Endothelial cell of umbilical vein (primary cell): ENCODE measurements around the gene ATP5F1B. TPM values are rescaled to one million over a fixed set of nuclear protein-coding genes. Genes with fewer than 3 reads are reported as not detected.

ENCODE experiments used
- BruUV-seq: library from RNA; stranded (reverse); fragments of 400-500 nt; replicated peaks from 2 replicates; lab custom pipeline; 2021; lab: Mats Ljungman, UMichigan
- CTCF ChIA-PET: fragments of 300-600, 350-600 bp; sonication (Branson Sonifier 250); formaldehyde crosslinking; loops from one replicate; lab custom pipeline; 2021; ENCODE audit warnings: antibody characterized with exemption, inconsistent platforms; lab: Charles Lee
- POLR2A ChIA-PET: fragments of 300-600, 350-600 bp; sonication (Branson Sonifier 250); formaldehyde crosslinking; loops from one replicate; lab custom pipeline; 2021; ENCODE audit warnings: antibody characterized with exemption, inconsistent platforms; lab: Charles Lee
- DNase-seq: peaks from one replicate; pipeline ENCODE4 v3.0.0-alpha.2; 2011; ENCODE audit warnings: low read depth, low spot score
- FAIRE-seq: peaks from 2 replicates; lab custom pipeline; 2011; peaks lifted over from hg19 to GRCh38; lab: Jason Lieb, UNC
- H2AFZ ChIP-seq: 2 replicates; pipeline ENCODE4 v1.6.0; 2012; ENCODE audit warnings: low read depth, low read length, control low read depth, inconsistent platforms
- H3K27ac ChIP-seq: 2 replicates; pipeline ENCODE4 v1.5.1; 2011; ENCODE audit warnings: low read depth, mild to moderate bottlenecking, control low read depth, low read length, moderate library complexity; ENCODE audit not compliant: insufficient read depth
- H3K27me3 ChIP-seq, 2 experiments: 2 replicates each; pipeline versions ENCODE4 v1.6.0 to v1.6.1; 2011; ENCODE audit warnings: low read length in 2 of 2, mixed read lengths in 1 of 2; ENCODE audit not compliant: control insufficient read depth in 2 of 2, insufficient read depth in 2 of 2
- H3K36me3 ChIP-seq, 2 experiments: 2 replicates in 1 of 2; 3 replicates in 1 of 2; pipeline ENCODE4 v1.5.1; 2011; ENCODE audit warnings: low read length in 2 of 2, mild to moderate bottlenecking in 1 of 2, moderate library complexity in 1 of 2; ENCODE audit not compliant: control insufficient read depth in 2 of 2, insufficient read depth in 2 of 2; ENCODE audit errors: extremely low read depth in 1 of 2
- H3K4me1 ChIP-seq: 3 replicates; pipeline ENCODE4 v1.5.1; 2011; ENCODE audit warnings: mild to moderate bottlenecking, low read length; ENCODE audit not compliant: control insufficient read depth, insufficient read depth; ENCODE audit errors: extremely low read depth
- H3K4me2 ChIP-seq: 2 replicates; pipeline ENCODE4 v1.6.1; 2011; ENCODE audit warnings: low read length, control low read depth, mixed read lengths; ENCODE audit not compliant: insufficient read depth
- H3K4me3 ChIP-seq, 3 experiments: fragments of 200-600 bp in 1 of 3; sonication (generic), shearing (Covaris generic) in 1 of 3; replicated peaks in 1 of 3; 2 replicates each; pipeline ENCODE4 v1.5.1; 2011 to 2016; ENCODE audit warnings: control low read depth in 3 of 3, low read length in 3 of 3, mild to moderate bottlenecking in 2 of 3, inconsistent platforms in 1 of 3, low read depth in 1 of 3, moderate library complexity in 1 of 3; ENCODE audit not compliant: insufficient read depth in 1 of 3
- H3K79me2 ChIP-seq: 2 replicates; pipeline ENCODE4 v1.6.0; 2012; ENCODE audit warnings: low read length, inconsistent platforms; ENCODE audit not compliant: control insufficient read depth, insufficient read depth
- H3K9ac ChIP-seq: replicated peaks from 2 replicates; pipeline ENCODE3; 2011; ENCODE audit warnings: low read length, control low read depth; ENCODE audit not compliant: insufficient read depth; ENCODE audit errors: extremely low read depth
- H3K9me1 ChIP-seq: replicated peaks from 3 replicates; pipeline ENCODE4 v1.6.0; 2011; ENCODE audit warnings: mild to moderate bottlenecking, low read length; ENCODE audit not compliant: control insufficient read depth, insufficient read depth; ENCODE audit errors: extremely low read depth
- H3K9me3 ChIP-seq: replicated peaks from 2 replicates; pipeline ENCODE4 v1.5.1; 2012; ENCODE audit warnings: low read length, inconsistent platforms; ENCODE audit not compliant: control insufficient read depth, insufficient read depth
- H4K20me1 ChIP-seq: replicated peaks from 2 replicates; pipeline ENCODE3; 2011; ENCODE audit warnings: mild to moderate bottlenecking, low read length; ENCODE audit not compliant: control insufficient read depth, insufficient read depth; ENCODE audit errors: extremely low read depth
- CTCF ChIP-seq, 2 donors: IDR thresholded peaks; 1 replicate in 1 of 2; 2 replicates in 1 of 2; pipeline ENCODE4 v1.5.1; 2011; ENCODE audit warnings: low read length in 2 of 2, mild to moderate bottlenecking in 2 of 2, moderate library complexity in 2 of 2, control low read depth in 1 of 2, inconsistent platforms in 1 of 2, low read depth in 1 of 2; ENCODE audit not compliant: insufficient read depth in 1 of 2; ENCODE audit errors: extremely low read depth in 1 of 2
- EZH2 ChIP-seq: IDR thresholded peaks from 2 replicates; pipeline ENCODE4 v1.6.1; 2012; ENCODE audit warnings: borderline replicate concordance, low read depth, mild to moderate bottlenecking, moderate library complexity, low read length, inconsistent platforms; ENCODE audit not compliant: severe bottlenecking
- FOS ChIP-seq: IDR thresholded peaks from 2 replicates; pipeline ENCODE4 v1.6.1; 2011; ENCODE audit warnings: mild to moderate bottlenecking, low read length, moderate library complexity, borderline replicate concordance; ENCODE audit not compliant: insufficient read depth
- GATA2 ChIP-seq: IDR thresholded peaks from 2 replicates; pipeline ENCODE4 v1.7.0; 2011; ENCODE audit warnings: low read depth, mild to moderate bottlenecking, moderate library complexity, mixed read lengths, low read length; ENCODE audit not compliant: insufficient read length, insufficient read depth
- JUN ChIP-seq: IDR thresholded peaks from 2 replicates; pipeline ENCODE4 v1.6.1; 2011; ENCODE audit warnings: borderline replicate concordance, low read depth; ENCODE audit not compliant: insufficient read length, insufficient read depth
- MAX ChIP-seq: IDR thresholded peaks from 2 replicates; pipeline ENCODE4 v1.6.1; 2011; ENCODE audit not compliant: insufficient read depth, insufficient read length
- MYC ChIP-seq: IDR thresholded peaks from one replicate; pipeline ENCODE4 v1.6.1; 2011; ENCODE audit warnings: mild to moderate bottlenecking, low read depth, low read length
- POLR2A ChIP-seq: IDR thresholded peaks from 2 replicates; pipeline ENCODE4 v1.6.1; 2012; ENCODE audit warnings: low read depth, mild to moderate bottlenecking, control low read depth, low read length
- POLR2AphosphoS5 ChIP-seq: IDR thresholded peaks from 2 replicates; pipeline ENCODE4 v1.6.1; 2012; ENCODE audit warnings: low read depth, mild to moderate bottlenecking, control low read depth, low read length, moderate library complexity; ENCODE audit not compliant: insufficient read depth
- dilution Hi-C: fragments of 300-500 bp; cut with MboI; formaldehyde crosslinking; loops from one replicate; pipeline ENCODE4 v1.15.0; 2019; ENCODE audit warnings: low sequenced_read_pairs; ENCODE audit not compliant: extremely low pct_ligation_motif_present
- intact Hi-C: fragments of 100-400 bp; cut with micrococcal nuclease; formaldehyde crosslinking; loops from one replicate; pipeline ENCODE4 v1.10.0; 2022
- polyA plus RNA-seq, 4 experiments: library from polyadenylated mRNA; depleted of rRNA in 3 of 4; stranded (reverse) in 3 of 4; unstranded in 1 of 4; fragments of >200 nt; gene quantifications; 2 replicates each; pipeline versions ENCODE4 v1.2.1 to v1.2.3, GENCODE V29; 2011 to 2012; ENCODE audit warnings: missing spikeins in 1 of 4
- total RNA-seq: library from RNA; stranded (reverse); gene quantifications from 2 replicates; pipeline ENCODE4 v1.2.3, GENCODE V29; 2021

The ATP5F1B gene
- total and polyA plus RNA-seq, 2 donors (not counting 3 experiments of a cell fraction or from before 2014, with no cell fraction given) = 590 to 829 TPM

- H3K79me2 ChIP-seq = peaks cover 18% of the 10 kb centered on the region
- ChIA-PET CTCF (interaction anchor here (0.8 to 3.9 kb wide), 42 partner anchors 10 to 475 kb away, joined by 3 to 150 read pairs (median 5); partner anchors contain the start of genes ATP5F1B, GLS2, NACA and PRIM1), POLR2A (interaction anchor here (1.2 to 1.4 kb wide), 5 partner anchors 7 to 89 kb away, joined by 3 to 9 read pairs (median 5); partner anchors contain the start of genes ATP5F1B, NACA and PTGES3)
- peak overlapping the region; percentile 2 to 76 (median 21) for H3K4me3 ChIP-seq
- FAIRE-seq = no peak
- TSS peak; percentile 8 for BruUV-seq
- H3K4me1 ChIP-seq = peaks cover 37% of the 10 kb centered on the region
- H3K36me3 ChIP-seq = peaks cover 18 to 21% of the 10 kb centered on the region in 2 experiments
- no peaks in the 10 kb centered on the region for H3K27me3 ChIP-seq
- no peaks in the 10 kb centered on the region for H3K9me3 ChIP-seq
- H4K20me1 ChIP-seq = no peaks in the 10 kb centered on the region
- no peak for TF ChIP-seq POLR2AphosphoS5
- TF ChIP-seq MAX = no peak
- no peak for TF ChIP-seq CTCF (IDR thresholded peaks at IDR 0.05; ENCODE audit: extremely low read depth in 1 of 2, insufficient read depth in 1 of 2, low read depth in 1 of 2, low read length in 2 of 2)
- TF ChIP-seq FOS = peak; percentile 45
- TF ChIP-seq MYC = no peak
- peak; percentile 9 for TF ChIP-seq POLR2A
- TF ChIP-seq EZH2 = no peak
- TF ChIP-seq JUN = no peak
- TF ChIP-seq GATA2 = no peak
- peak; percentile 86 for DNase-seq
- peak overlapping the region; percentile 44 for H3K9ac ChIP-seq
- dilution Hi-C loops (no loop called here), intact Hi-C loops (loop anchor here (1.0 to 5.0 kb wide), 7 partner anchors 8 to 476 kb away; partner anchors contain the start of genes NACA, PTGES3 and STAT6)
- H3K9me1 ChIP-seq = no peaks in the 10 kb centered on the region
- H3K27ac ChIP-seq = peak overlapping the region; percentile 48
- H3K4me2 ChIP-seq = peak overlapping the region; percentile 71
- H2AFZ ChIP-seq = peak overlapping the region; percentile 6
These were observed 9.7 kb downstream of the ATP5F1B start for GRCh38 chr12:56635806-56636674.
